Midbrain (tissue), 1 donor: ENCODE measurements around the gene SMAD2.
"Not testable (repeated sequence)": the region's sequence is repeated elsewhere in the genome, so short reads cannot be mapped to it uniquely, and the experiment has no call there.

Experiments used
- DNase-seq: peaks from one replicate; lab custom pipeline; 2025; lab: John Stamatoyannopoulos, UW

SMAD2 gene

DNA sequence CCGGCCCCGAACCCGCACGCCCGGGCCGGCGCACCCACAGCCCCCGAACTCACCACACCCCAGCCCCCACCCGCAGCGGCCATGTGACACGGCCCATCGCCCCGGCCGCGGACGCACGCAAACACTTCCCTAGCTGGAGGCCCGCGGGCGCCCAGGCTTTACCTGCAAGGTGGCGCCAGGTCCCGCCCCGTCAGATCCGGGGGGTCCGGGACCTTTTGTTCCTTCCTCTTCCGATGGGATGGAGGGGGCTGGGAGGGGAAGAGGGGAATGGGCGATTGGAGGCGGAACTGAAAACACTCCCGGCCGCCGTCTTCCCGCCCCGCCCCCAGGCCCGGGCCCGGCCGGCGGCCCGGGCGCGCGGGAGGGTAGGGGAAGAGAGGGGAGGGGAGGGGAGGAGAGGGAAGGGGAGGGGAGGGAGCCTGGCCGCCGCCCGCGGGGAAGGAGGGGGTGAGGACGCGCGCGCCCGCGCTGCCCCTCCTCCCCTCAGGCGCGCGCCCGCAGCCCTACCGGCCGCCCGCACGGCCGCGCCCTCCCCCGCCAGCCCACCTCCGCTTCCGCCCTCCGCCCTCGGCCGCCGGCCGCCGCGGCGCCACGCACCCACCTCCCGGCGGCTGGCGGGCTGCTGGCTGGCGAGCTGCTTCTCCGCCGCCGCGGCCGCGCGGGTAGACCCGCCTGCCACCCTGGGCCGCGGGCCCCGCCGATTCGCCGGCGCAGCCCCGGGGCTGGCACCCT lies at the start of gene SMAD2:
Gene SMAD2 (minus strand): TSS at position 461 of the 732 bp plus-strand sequence. CDS start 33,903 bp downstream, outside the sequence.
- peak; percentile 80 for DNase-seq

GRCh38 chr18:47979611-47980200 lies 49.2 kb upstream of the SMAD2 start:
- no peak for DNase-seq

- no peak for DNase-seq
Observed at GRCh38 chr18:47978603-47979002, 48.1 kb upstream of the SMAD2 start.

GRCh38 chr18:47978141-47978540 lies 47.7 kb upstream of the SMAD2 start:
- DNase-seq: no peak

DNA sequence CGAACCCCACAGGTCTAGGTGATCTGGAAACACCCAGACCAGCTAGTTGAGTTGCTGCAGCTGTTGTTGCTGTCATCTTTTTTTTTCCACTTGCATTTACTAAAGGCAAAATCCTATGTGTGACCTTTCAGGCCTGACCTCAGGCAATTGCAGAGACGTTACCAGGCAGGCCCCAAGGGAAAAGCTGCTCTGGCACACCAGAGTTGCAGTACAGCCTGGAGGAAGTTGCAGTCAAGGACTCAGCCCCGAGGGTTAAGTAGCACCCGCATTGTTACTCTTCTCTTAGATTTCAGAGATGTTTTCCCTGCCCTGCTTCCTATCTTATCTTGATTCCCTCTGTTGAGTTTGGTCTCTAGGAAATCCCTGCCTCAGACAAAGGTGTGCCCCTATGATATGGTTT lies 45.2 kb upstream of the SMAD2 start:
- no peak for DNase-seq

- no peak for DNase-seq
Observed at GRCh38 chr18:47975105-47975504, 44.6 kb upstream of the SMAD2 start.

GRCh38 chr18:47970664-47971531 lies 40.4 kb upstream of the SMAD2 start:
- DNase-seq: no peak

DNA sequence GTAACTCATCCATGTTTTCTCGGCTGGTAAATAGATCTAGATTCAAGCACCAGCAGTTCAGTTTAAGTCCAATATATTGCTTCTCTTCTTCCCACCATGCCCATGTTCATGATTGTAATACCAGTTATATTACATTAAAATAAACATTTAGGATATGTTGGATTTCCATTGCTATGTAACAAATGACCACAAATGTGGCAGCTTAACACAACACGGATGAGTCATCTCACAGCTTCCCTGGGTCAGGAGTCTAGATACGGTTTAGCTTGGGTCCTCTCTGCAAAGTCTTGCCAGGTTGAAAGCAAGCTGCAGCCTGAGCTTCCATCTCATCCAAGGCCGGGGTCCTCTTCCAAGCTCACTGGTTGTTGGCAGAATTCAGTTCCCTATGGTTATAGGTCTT lies 39.4 kb upstream of the SMAD2 start:
- no peak for DNase-seq

DNA sequence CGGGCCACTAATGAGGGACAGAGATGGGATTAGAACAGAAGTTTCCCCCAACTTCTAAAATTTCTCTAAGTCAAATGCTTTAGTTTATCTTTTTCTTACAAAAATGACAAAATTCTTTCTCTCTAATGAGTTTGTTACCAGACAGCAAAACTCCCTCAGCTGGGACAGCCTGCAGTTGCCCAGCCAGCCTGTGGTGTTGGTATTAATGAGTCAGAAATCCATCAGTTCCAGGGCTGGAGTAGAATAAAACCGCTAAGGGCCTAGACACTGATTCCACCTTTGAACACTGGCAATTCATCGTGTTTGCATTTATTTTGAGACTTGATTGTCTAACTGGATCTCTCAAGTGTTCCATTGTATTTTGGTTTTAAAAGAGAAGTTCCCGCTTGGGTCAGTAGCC lies 38.3 kb upstream of the SMAD2 start:
- DNase-seq: no peak

GRCh38 chr18:47968006-47968676 lies 37.7 kb upstream of the SMAD2 start:
- DNase-seq: no peak

GRCh38 chr18:47964053-47964452 lies 33.6 kb upstream of the SMAD2 start:
- no peak for DNase-seq

GRCh38 chr18:47961003-47961402 lies 30.5 kb upstream of the SMAD2 start:
- DNase-seq: not testable (repeated sequence)

DNA sequence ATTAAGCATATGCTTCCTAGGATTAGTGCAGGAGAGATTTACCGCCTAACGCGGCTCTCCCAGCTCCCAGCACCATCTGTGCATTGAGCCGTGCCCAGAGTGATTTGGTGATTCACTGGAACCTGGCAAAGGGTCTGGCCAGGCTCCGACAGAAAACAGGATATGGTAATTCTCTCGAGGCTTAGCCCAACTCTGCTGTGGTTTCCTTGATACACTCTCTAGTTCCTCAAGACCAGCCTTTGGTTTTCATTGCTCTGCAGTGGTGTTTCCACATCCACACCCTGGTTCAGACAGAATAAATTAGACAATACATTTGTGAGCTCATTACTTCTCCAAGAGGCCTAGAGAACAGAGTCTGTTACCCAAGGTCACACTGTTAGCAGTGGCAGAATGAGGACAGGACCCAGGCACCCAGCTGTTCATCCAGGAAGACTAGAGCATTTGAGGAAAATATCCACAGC lies 23.0 kb upstream of the SMAD2 start:
- DNase-seq: no peak

DNA sequence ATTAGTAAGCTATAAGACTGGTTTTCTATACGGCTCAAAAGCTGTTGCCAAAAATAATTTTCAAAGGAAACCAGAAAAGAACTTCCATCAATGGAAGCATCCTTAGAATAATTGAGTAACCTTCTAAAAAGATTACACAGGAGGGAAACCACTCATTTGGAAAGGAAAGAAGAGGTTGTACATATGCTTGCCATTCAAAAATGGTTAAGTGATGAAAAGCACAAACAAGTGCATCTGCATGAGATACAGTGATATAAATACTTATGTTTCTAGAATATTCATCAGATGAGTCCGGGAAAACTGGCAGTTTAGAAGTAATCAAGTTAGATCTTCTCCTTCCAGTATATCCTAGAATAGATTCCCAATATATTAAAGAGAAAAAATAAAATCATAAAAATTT lies 20.1 kb upstream of the SMAD2 start:
- DNase-seq: no peak

GRCh38 chr18:47949202-47949601 lies 18.7 kb upstream of the SMAD2 start:
- DNase-seq: peak; percentile 8

- DNase-seq: no peak
Observed at GRCh38 chr18:47946889-47947288, 16.4 kb upstream of the SMAD2 start.

DNA sequence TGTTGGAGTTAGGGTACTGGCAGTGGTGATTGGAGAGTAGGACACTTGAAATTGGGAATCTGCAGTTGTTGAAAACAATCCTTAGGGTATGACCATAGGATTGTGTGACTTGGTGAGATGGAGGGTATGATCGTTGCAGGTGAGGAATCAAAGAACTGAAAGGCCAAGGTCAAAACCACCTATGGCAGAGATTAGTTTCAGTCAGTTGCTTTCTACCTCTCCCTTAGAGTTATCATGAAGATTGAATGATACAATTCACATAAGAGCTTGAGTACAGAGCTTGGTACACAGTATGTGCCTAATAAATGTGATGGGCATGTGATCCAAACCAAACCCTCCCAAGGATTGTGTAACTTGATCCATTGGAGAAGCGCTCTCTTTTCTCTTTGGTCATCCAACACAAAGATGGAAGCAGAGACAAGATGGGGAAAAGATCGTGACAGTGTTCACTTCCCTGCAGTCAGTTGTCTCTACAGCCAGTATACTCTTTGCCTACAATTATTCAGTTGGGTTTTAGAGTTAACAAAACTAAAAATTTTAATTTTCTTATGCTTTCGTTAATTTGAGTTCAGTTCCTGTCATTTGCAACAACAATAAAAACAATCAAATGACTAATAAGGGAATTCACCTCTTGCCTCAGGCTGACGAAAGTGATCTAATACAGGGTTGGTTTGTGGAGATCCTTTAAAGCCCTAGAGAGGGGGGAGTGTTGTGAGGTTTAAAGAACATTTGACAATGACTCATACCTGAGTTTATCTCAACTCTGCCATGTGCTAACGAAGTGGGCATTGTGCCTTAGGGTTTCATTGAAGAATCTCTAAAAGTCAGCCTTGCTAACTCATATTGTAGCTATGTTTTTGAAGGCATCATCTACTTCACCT lies 14.8 kb upstream of the SMAD2 start:
- DNase-seq: no peak

GRCh38 chr18:47936952-47937351 lies 6.5 kb upstream of the SMAD2 start:
- DNase-seq: no peak

GRCh38 chr18:47935321-47936055 lies 5.0 kb upstream of the SMAD2 start:
- DNase-seq: peak; percentile 51

GRCh38 chr18:47932603-47933002 lies 2.1 kb upstream of the SMAD2 start:
- DNase-seq: no peak
